Body of pancreas (tissue), 4 donors: Measurements from ENCODE around the gene PMM2.

Experiments used
- CTCF ChIP-seq, 7 experiments: fragments of 450-650 bp in 4 of 7; fragments of 200-600 bp in 3 of 7; sonication (generic) in 3 of 7; IDR thresholded peaks; one replicate each; pipeline ENCODE4 v1.5.1; 2016 to 2019; ENCODE audit warnings: antibody characterized with exemption in 7 of 7
- POLR2A ChIP-seq, 3 donors: fragments of 450-650 bp; IDR thresholded peaks; one replicate each; pipeline ENCODE4 v1.6.1; 2016; ENCODE audit warnings: antibody characterized with exemption in 3 of 3, mild to moderate bottlenecking in 2 of 3

- TF ChIP-seq CTCF (IDR thresholded peaks at IDR 0.05) = no peak
- TF ChIP-seq POLR2A (IDR thresholded peaks at IDR 0.05) = no peak
These were observed 64.9 kb downstream of the PMM2 start for GRCh38 chr16:8862309-8863130.
